HepG2 (cell line): Measurements from ENCODE around the gene RAC2. TPM values are rescaled to one million over a fixed set of nuclear protein-coding genes. Genes with fewer than 3 reads are reported as not detected.

Experiments used
- ATAC-seq: fragments of 200-7000 bp; cut with Tn5 transposase; 3 replicates; pipeline ENCODE4 v1.9.1; 2020; ENCODE audit warnings: mild to moderate bottlenecking, moderate library complexity
- BruUV-seq: library from RNA; stranded (reverse); fragments of 400-500 nt; replicated peaks from 2 replicates; lab custom pipeline; 2021; lab: Mats Ljungman, UMichigan
- CTCF ChIA-PET: fragments of 300-600 bp; formaldehyde crosslinking; extraction: SDS; loops from one replicate; lab custom pipeline; 2021; ENCODE audit warnings: low total read pairs, inconsistent platforms, low intra/inter-chr PET ratio; lab: Yijun Ruan, JAX
- POLR2A ChIA-PET: fragments of 350-600 bp; sonication (Branson Sonifier 250); formaldehyde crosslinking; loops from one replicate; lab custom pipeline; 2020; ENCODE audit warnings: antibody characterized with exemption, inconsistent platforms; lab: Yijun Ruan, JAX
- DNase-seq: peaks from one replicate; pipeline ENCODE4 v3.0.0-alpha.2; 2015; ENCODE audit warnings: low spot score
- FAIRE-seq: peaks from 3 replicates; lab custom pipeline; 2011; peaks lifted over from hg19 to GRCh38; lab: Jason Lieb, UNC
- H2AFZ ChIP-seq: one replicate; pipeline ENCODE4 v1.6.1; 2011; ENCODE audit warnings: low read length, inconsistent platforms
- H3K27ac ChIP-seq: fragments of 300-600 bp; 3 replicates; pipeline ENCODE4 v1.8.0; 2011; ENCODE audit warnings: mixed run types, mild to moderate bottlenecking, mixed read lengths, low read length, inconsistent platforms; ENCODE audit not compliant: insufficient read depth; ENCODE audit errors: extremely low read length
- H3K27me3 ChIP-seq, 2 experiments: fragments of 200-600 bp in 1 of 2; 2 replicates in 1 of 2; 3 replicates in 1 of 2; pipeline versions ENCODE4 v1.6.0 to v1.8.0; 2011; ENCODE audit warnings: low read length in 2 of 2, mild to moderate bottlenecking in 2 of 2, moderate library complexity in 2 of 2, inconsistent platforms in 1 of 2; ENCODE audit not compliant: insufficient read depth in 2 of 2, control insufficient read depth in 1 of 2
- H3K36me3 ChIP-seq, 2 experiments: fragments of 200-600 bp in 1 of 2; replicated peaks in 1 of 2; 2 replicates in 1 of 2; 3 replicates in 1 of 2; pipeline versions ENCODE4 v1.5.1 to v1.8.0; 2011; ENCODE audit warnings: low read length in 2 of 2, inconsistent platforms in 1 of 2; ENCODE audit not compliant: insufficient read depth in 2 of 2, control insufficient read depth in 1 of 2
- H3K4me1 ChIP-seq: 2 replicates; pipeline ENCODE4 v1.5.1; 2012; ENCODE audit warnings: low read length, inconsistent platforms; ENCODE audit not compliant: insufficient read depth
- H3K4me2 ChIP-seq: 2 replicates; pipeline ENCODE4 v1.6.0; 2011; ENCODE audit warnings: low read depth, low read length, inconsistent platforms
- H3K4me3 ChIP-seq, 3 experiments: fragments of 200-600 bp in 1 of 3; sonication (generic), shearing (Covaris generic) in 1 of 3; replicated peaks in 1 of 3; 2 replicates each; pipeline ENCODE4 v1.5.1; 2011 to 2016; ENCODE audit warnings: low read length in 3 of 3, inconsistent platforms in 2 of 3, low read depth in 2 of 3, mild to moderate bottlenecking in 2 of 3, control low read depth in 1 of 3, mixed read lengths in 1 of 3; ENCODE audit not compliant: insufficient read depth in 1 of 3
- H3K79me2 ChIP-seq: one replicate; pipeline ENCODE4 v1.6.1; 2011; ENCODE audit warnings: low read length, inconsistent platforms; ENCODE audit not compliant: insufficient read depth
- H3K9ac ChIP-seq: 2 replicates; pipeline ENCODE4 v1.6.0; 2011; ENCODE audit warnings: mild to moderate bottlenecking, low read depth, low read length, inconsistent platforms; ENCODE audit not compliant: insufficient read depth
- H3K9me3 ChIP-seq: 2 replicates; pipeline ENCODE4 v1.5.1; 2012; ENCODE audit warnings: mild to moderate bottlenecking, low read length
- H4K20me1 ChIP-seq: 2 replicates; pipeline ENCODE4 v1.6.0; 2011; ENCODE audit warnings: inconsistent platforms, mild to moderate bottlenecking, low read length, moderate library complexity; ENCODE audit not compliant: insufficient read depth
- GZF1 ChIP-seq: sonication (generic); formaldehyde crosslinking; IDR thresholded peaks from 2 replicates; pipeline ENCODE4 v1.5.1; 2020; ENCODE audit warnings: mild to moderate bottlenecking, missing genetic modification reagents
- KDM5A ChIP-seq: fragments of 200-600 bp; sonication (generic); IDR thresholded peaks from 2 replicates; pipeline ENCODE4 v1.7.0; 2018; ENCODE audit warnings: antibody characterized with exemption, mild to moderate bottlenecking, low read length, borderline replicate concordance
- PLRG1 ChIP-seq: fragments of 450-650 bp; conservative IDR thresholded peaks from 2 replicates; pipeline ENCODE4 v1.6.1; 2016
- PRDM4 ChIP-seq: sonication (generic); formaldehyde crosslinking; IDR thresholded peaks from 2 replicates; pipeline ENCODE4 v1.9.0; 2021; ENCODE audit warnings: missing genetic modification reagents, borderline replicate concordance
- WGBS: methylation state at CpG from one replicate; pipeline ENCODE4 v1.1.6; 2017; ENCODE audit warnings: low lambda C conversion rate; 5-methylcytosine and 5-hydroxymethylcytosine counted together
- in situ Hi-C: cut with HindIII; loops from 2 replicates; pipeline ENCODE4 v1.10.0; 2017; ENCODE audit warnings: low pct_unique_long_range_greater_than_20kb; ENCODE audit not compliant: extremely low pct_ligation_motif_present
- intact Hi-C: fragments of 100-400 bp; cut with micrococcal nuclease; formaldehyde crosslinking; loops from one replicate; pipeline ENCODE4 v1.10.0; 2022; ENCODE audit not compliant: unreplicated experiment
- polyA plus RNA-seq, 8 experiments: library from polyadenylated mRNA; depleted of rRNA in 3 of 8; stranded (reverse) in 7 of 8; unstranded in 1 of 8; fragments of >200 nt; fragmentation: Illumina TruSeq in 4 of 8; extraction: Trizol in 4 of 8; gene quantifications; 2 replicates each; pipeline versions ENCODE4 v1.2.1 to v1.2.3, GENCODE V29; 2011 to 2016; ENCODE audit warnings: low read depth in 4 of 8, missing spikeins in 1 of 8, mixed read lengths in 1 of 8; ENCODE audit not compliant: insufficient read depth in 1 of 8
- total RNA-seq, 5 experiments: library from RNA; depleted of rRNA; stranded (reverse); fragments of >200 nt; fragmentation: Illumina TruSeq; extraction: Trizol; gene quantifications; 2 replicates each; pipeline ENCODE4 v1.2.3, GENCODE V29; 2016; ENCODE audit warnings: low read depth in 1 of 5
- TF ChIP-seq, protein P1 (sequence below): sonication (generic); formaldehyde crosslinking; IDR thresholded peaks from 2 replicates; pipeline ENCODE4 v1.5.0; 2020; ENCODE audit warnings: missing genetic modification reagents
- TF ChIP-seq, protein P2 (sequence below): sonication (generic); formaldehyde crosslinking; IDR thresholded peaks from 2 replicates; pipeline ENCODE4 v1.5.0; 2020; ENCODE audit warnings: missing genetic modification reagents, mild to moderate bottlenecking, borderline replicate concordance
- TF ChIP-seq, protein P3 (sequence below), 2 experiments: sonication (generic) in 1 of 2; formaldehyde crosslinking in 1 of 2; IDR thresholded peaks; 2 replicates each; pipeline versions ENCODE4 v1.4.0 to v1.6.1; 2018 to 2020; ENCODE audit warnings: missing genetic modification reagents in 2 of 2, borderline replicate concordance in 1 of 2, low read depth in 1 of 2, mild to moderate bottlenecking in 1 of 2, missing biosample characterization in 1 of 2
- TF ChIP-seq, protein P4 (sequence below): sonication (generic); formaldehyde crosslinking; conservative IDR thresholded peaks from 2 replicates; pipeline ENCODE4 v1.5.0; 2020; ENCODE audit warnings: missing genetic modification reagents

The RAC2 gene
- total and polyA plus RNA-seq, 2 of the 13 experiments (the other 11 are each of a cell fraction or from before 2014, with no cell fraction given), result 0.73 TPM; not detected in 1

DNA sequence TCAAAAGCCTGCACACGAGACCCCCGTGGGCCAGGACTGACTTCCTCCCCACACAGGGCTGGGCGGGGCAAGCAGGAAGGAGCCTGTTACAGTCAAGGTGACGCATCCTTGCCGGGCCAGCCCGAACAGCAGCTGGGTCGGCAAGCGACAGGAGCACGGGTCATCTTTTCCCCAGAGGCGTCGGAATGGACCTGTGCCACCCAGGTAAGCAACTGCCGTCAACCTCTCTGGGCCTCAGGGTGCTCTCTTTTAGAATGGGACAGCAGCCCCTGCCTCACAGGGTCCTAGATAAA, 38.3 kb upstream of the RAC2 start, which contains the start of gene CYTH4:
Gene CYTH4, plus strand, starts transcription at position 124 of the 293 bp plus-strand sequence. Its CDS starts 62 bp downstream, at position 186.
- intact Hi-C loops, result no loop called here
- in situ Hi-C loops, result no loop called here
- 25% methylated on average over 12 of the region's 12 CpGs for WGBS
- Histone ChIP-seq H3K4me3 (no peak within 1 kb of the TSS), H3K9me3 (no peaks in the 10 kb centered on the region), H3K36me3 (no peaks in the 10 kb centered on the region), H3K4me1 (no peaks in the 10 kb centered on the region; the same call in 1 of the 2 replicates), H2AFZ (no peak within 1 kb of the TSS), H3K79me2 (no peaks in the 10 kb centered on the region), H3K27ac (no peak within 1 kb of the TSS), H3K27me3 (peaks cover 4 to 26% of the 10 kb centered on the region in 2 experiments; a peak in 4 of 5 replicates), H3K9ac (no peak within 1 kb of the TSS), H4K20me1 (no peaks in the 10 kb centered on the region), H3K4me2 (no peak within 1 kb of the TSS)
- POLR2A ChIA-PET, result no interaction called here
- no peak for DNase-seq
- BruUV-seq, result no TSS peak
- no peak for ATAC-seq
- TF ChIP-seq, protein P1, sequence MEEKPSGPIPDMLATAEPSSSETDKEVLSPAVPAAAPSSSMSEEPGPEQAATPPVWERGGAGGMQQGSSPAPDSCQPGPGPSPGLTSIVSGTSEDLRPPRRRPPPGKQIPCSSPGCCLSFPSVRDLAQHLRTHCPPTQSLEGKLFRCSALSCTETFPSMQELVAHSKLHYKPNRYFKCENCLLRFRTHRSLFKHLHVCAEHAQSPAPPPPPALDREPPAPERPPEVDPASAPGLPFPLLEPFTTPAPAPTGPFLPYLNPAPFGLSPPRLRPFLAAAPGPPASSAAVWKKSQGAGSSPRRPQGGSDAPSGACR (CRISPR knock-in tag), result no peak
- TF ChIP-seq, protein P2, sequence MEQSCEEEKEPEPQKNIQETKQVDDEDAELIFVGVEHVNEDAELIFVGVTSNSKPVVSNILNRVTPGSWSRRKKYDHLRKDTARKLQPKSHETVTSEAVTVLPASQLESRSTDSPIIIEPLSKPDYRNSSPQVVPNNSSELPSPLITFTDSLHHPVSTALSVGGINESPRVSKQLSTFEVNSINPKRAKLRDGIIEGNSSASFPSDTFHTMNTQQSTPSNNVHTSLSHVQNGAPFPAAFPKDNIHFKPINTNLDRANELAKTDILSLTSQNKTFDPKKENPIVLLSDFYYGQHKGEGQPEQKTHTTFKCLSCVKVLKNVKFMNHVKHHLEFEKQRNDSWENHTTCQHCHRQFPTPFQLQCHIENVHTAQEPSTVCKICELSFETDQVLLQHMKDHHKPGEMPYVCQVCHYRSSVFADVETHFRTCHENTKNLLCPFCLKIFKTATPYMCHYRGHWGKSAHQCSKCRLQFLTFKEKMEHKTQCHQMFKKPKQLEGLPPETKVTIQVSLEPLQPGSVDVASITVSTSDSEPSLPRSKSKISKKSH, result no peak
- TF ChIP-seq PRDM4 (CRISPR knock-in tag), result no peak
- TF ChIP-seq KDM5A, result no peak
- no peak for TF ChIP-seq GZF1
- TF ChIP-seq, protein P3, sequence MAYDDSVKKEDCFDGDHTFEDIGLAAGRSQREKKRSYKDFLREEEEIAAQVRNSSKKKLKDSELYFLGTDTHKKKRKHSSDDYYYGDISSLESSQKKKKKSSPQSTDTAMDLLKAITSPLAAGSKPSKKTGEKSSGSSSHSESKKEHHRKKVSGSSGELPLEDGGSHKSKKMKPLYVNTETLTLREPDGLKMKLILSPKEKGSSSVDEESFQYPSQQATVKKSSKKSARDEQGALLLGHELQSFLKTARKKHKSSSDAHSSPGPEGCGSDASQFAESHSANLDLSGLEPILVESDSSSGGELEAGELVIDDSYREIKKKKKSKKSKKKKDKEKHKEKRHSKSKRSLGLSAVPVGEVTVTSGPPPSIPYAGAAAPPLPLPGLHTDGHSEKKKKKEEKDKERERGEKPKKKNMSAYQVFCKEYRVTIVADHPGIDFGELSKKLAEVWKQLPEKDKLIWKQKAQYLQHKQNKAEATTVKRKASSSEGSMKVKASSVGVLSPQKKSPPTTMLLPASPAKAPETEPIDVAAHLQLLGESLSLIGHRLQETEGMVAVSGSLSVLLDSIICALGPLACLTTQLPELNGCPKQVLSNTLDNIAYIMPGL (CRISPR knock-in tag; IDR thresholded peaks at IDR 0.05; ENCODE audit: borderline replicate concordance in 1 of 2, low read depth in 1 of 2), result no peak
- TF ChIP-seq PLRG1, result no peak
- TF ChIP-seq, protein P4, sequence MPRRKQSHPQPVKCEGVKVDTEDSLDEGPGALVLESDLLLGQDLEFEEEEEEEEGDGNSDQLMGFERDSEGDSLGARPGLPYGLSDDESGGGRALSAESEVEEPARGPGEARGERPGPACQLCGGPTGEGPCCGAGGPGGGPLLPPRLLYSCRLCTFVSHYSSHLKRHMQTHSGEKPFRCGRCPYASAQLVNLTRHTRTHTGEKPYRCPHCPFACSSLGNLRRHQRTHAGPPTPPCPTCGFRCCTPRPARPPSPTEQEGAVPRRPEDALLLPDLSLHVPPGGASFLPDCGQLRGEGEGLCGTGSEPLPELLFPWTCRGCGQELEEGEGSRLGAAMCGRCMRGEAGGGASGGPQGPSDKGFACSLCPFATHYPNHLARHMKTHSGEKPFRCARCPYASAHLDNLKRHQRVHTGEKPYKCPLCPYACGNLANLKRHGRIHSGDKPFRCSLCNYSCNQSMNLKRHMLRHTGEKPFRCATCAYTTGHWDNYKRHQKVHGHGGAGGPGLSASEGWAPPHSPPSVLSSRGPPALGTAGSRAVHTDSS (CRISPR knock-in tag), result no peak
- FAIRE-seq, result no peak
- CTCF ChIA-PET, result no interaction called here
